ENCODE measurements around the gene TPK1.

Gene TPK1

DNA sequence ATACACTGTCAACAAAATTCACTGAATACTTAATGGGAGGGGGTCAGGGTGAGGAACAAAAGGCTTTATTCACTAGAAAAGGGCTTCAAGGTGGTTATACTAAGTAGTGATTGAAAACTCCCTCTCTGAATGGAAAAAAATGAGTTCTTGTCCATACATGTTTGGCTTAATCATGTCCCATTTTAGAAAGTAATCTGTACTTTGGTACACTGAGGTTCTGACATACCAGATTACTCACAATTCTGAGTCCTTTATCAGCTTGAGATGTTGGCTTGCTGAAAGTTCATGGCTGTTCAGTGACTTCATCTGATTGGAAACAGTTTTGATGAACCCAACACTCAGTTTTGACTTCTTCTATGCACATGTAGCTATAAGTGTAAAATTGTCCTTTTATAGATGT, 419.5 kb downstream of the TPK1 start:
- TF ChIP-seq, protein P1, sequence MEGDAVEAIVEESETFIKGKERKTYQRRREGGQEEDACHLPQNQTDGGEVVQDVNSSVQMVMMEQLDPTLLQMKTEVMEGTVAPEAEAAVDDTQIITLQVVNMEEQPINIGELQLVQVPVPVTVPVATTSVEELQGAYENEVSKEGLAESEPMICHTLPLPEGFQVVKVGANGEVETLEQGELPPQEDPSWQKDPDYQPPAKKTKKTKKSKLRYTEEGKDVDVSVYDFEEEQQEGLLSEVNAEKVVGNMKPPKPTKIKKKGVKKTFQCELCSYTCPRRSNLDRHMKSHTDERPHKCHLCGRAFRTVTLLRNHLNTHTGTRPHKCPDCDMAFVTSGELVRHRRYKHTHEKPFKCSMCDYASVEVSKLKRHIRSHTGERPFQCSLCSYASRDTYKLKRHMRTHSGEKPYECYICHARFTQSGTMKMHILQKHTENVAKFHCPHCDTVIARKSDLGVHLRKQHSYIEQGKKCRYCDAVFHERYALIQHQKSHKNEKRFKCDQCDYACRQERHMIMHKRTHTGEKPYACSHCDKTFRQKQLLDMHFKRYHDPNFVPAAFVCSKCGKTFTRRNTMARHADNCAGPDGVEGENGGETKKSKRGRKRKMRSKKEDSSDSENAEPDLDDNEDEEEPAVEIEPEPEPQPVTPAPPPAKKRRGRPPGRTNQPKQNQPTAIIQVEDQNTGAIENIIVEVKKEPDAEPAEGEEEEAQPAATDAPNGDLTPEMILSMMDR (IDR thresholded peaks at IDR 0.05; ENCODE audit: low read depth, low read length, missing control alignments): no peak
- H3K4me3 ChIP-seq (ENCODE audit: low read depth, low read length): no peak overlapping the region
- in situ Hi-C loops (cut with HindIII; ENCODE audit: low sequenced_read_pairs): no loop called here
- no peak for DNase-seq (ENCODE audit: low read depth)

DNA sequence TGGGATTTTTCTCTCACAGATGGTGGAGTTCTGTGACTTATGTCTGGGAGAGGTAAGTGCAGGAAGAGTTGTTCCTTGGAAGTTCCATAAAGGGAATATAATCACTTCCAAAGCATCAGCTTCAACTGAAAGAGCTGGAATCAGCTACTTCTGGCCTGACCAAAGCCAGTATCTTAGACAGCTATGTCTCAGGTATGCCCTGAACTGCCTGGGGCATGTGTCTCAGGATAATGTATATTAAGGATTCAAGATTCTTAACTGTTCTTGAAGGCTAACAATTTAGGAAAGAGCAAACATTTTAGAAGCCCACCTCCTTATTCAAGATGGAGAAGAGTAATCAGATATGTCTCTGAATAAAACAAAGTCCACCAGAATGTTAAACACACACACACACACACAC, 420.0 kb downstream of the TPK1 start:
- DNase-seq (ENCODE audit: low read depth): no peak
- TF ChIP-seq, protein P1 (IDR thresholded peaks at IDR 0.05; ENCODE audit: low read depth, low read length, missing control alignments): no peak
- no peak overlapping the region for H3K4me3 ChIP-seq (ENCODE audit: low read depth, low read length)
- in situ Hi-C loops (cut with HindIII; ENCODE audit: low sequenced_read_pairs): no loop called here

GRCh38 chr7:144414815-144415214, 421.0 kb downstream of the TPK1 start:
- in situ Hi-C loops (cut with HindIII; ENCODE audit: low sequenced_read_pairs): no loop called here
- H3K4me3 ChIP-seq (ENCODE audit: low read depth, low read length): no peak overlapping the region
- no peak for DNase-seq (ENCODE audit: low read depth)
- TF ChIP-seq, protein P1 (IDR thresholded peaks at IDR 0.05; ENCODE audit: low read depth, low read length, missing control alignments): no peak

DNA sequence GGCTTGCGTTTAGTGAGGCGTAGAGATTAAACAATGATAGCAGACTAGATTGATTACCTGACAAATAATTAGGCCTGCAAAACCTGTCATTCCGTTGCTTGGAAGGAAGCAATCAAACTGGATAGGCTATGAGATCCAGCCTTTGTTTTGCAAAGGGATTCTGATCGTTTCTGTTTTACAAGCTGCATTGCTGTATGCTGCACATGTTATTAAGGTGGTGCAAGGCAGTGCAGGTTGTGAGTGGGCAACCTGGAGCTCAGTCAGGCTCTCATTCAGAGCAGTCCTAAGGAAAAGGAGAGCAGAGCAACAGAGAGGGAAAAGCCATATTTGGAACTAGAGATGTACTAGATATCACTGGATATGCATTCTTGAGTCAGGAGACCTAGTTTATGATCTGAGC, 425.4 kb downstream of the TPK1 start:
- DNase-seq (ENCODE audit: low read depth): no peak
- in situ Hi-C loops (cut with HindIII; ENCODE audit: low sequenced_read_pairs): no loop called here

GRCh38 chr7:144408121-144408520, 427.7 kb downstream of the TPK1 start:
- H3K4me3 ChIP-seq (ENCODE audit: low read depth, low read length): no peak overlapping the region
- in situ Hi-C loops (cut with HindIII; ENCODE audit: low sequenced_read_pairs): no loop called here
- TF ChIP-seq, protein P1 (IDR thresholded peaks at IDR 0.05; ENCODE audit: low read depth, low read length, missing control alignments): no peak
- no peak for DNase-seq (ENCODE audit: low read depth)

More for the DNA sequence above, 425.4 kb downstream of the TPK1 start:
- H3K4me3 ChIP-seq (ENCODE audit: low read depth, low read length): no peak overlapping the region
- TF ChIP-seq, protein P1 (IDR thresholded peaks at IDR 0.05; ENCODE audit: low read depth, low read length, missing control alignments): no peak

DNA sequence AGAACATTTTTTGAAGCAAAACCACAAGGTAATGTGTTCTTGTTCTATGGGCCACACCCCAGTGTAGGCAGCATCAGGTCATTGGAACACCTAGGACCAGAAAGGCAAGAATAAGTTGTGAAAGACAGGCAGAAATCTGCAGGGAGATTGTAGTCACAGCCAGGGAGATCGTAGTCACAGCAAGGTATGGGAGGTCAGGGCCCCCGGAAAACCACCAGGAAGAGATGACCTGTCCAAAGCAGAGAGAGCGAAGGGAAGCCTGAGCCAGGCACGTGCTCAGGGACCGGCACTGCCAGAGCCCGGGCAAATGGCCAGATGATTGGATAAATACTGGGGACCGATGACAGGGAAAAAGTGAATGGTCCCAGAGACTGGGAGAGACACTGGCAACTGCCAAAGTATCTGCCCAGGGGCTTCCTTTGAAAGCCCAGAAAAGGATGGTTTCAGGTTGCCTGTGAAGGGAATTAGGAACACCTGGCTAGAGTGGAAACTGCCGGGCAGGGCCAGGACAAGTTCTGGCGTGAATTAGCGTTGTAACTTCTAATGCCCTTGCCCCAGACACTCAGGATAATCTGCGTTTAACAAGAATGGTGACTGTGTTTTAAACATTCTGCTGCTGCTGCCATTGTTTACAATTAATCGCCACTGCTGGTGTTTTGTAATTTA, 428.5 kb downstream of the TPK1 start:
- TF ChIP-seq, protein P1 (IDR thresholded peaks at IDR 0.05; ENCODE audit: low read depth, low read length, missing control alignments): no peak
- DNase-seq (ENCODE audit: low read depth): no peak
- H3K4me3 ChIP-seq (ENCODE audit: low read depth, low read length): no peak overlapping the region
- in situ Hi-C loops (cut with HindIII; ENCODE audit: low sequenced_read_pairs): no loop called here
